GM21381 (cell line): ENCODE data around the gene PLAC1.

Experiments
- ATAC-seq: cut with Tn5 transposase; IDR thresholded peaks from one replicate; pipeline ENCODE4 v1.9.1; 2021; ENCODE audit warnings: mild to moderate bottlenecking, moderate library complexity; ENCODE audit not compliant: unreplicated experiment

Gene PLAC1

GRCh38 chrX:134632355-134632754 lies 25.9 kb downstream of the PLAC1 start:
- no peak for ATAC-seq

- no peak for ATAC-seq
These were observed 26.6 kb downstream of the PLAC1 start for GRCh38 chrX:134631426-134632346.

GRCh38 chrX:134628663-134629062 lies 29.6 kb downstream of the PLAC1 start:
- ATAC-seq, result no peak

- ATAC-seq, result no peak
These were observed 31.8 kb downstream of the PLAC1 start for GRCh38 chrX:134626434-134626833.

GRCh38 chrX:134625315-134625718 lies 33.0 kb downstream of the PLAC1 start:
- no peak for ATAC-seq

- no peak for ATAC-seq
These were observed 34.2 kb downstream of the PLAC1 start for GRCh38 chrX:134624046-134624430.

- no peak for ATAC-seq
These were observed 34.8 kb downstream of the PLAC1 start for GRCh38 chrX:134623293-134624045.

GRCh38 chrX:134622813-134623185 lies 35.5 kb downstream of the PLAC1 start:
- ATAC-seq, result no peak

- no peak for ATAC-seq
These were observed 36.0 kb downstream of the PLAC1 start for GRCh38 chrX:134622056-134622812.

GRCh38 chrX:134619838-134620237 lies 38.4 kb downstream of the PLAC1 start:
- ATAC-seq, result no peak

- ATAC-seq, result no peak
These were observed 44.9 kb downstream of the PLAC1 start for GRCh38 chrX:134613396-134613795.

- no peak for ATAC-seq
These were observed 50.1 kb downstream of the PLAC1 start for GRCh38 chrX:134608153-134608552.

- ATAC-seq, result no peak
These were observed 50.7 kb downstream of the PLAC1 start for GRCh38 chrX:134607523-134607922.

- ATAC-seq, result no peak
These were observed 53.5 kb downstream of the PLAC1 start for GRCh38 chrX:134604701-134605311.

GRCh38 chrX:134603806-134604700 lies 54.2 kb downstream of the PLAC1 start:
- no peak for ATAC-seq

- no peak for ATAC-seq
These were observed 55.9 kb downstream of the PLAC1 start for GRCh38 chrX:134602410-134602809.

GRCh38 chrX:134601240-134601765 lies 57.0 kb downstream of the PLAC1 start:
- no peak for ATAC-seq

GRCh38 chrX:134600714-134601113 lies 57.6 kb downstream of the PLAC1 start:
- no peak for ATAC-seq

GRCh38 chrX:134599184-134599914 lies 58.9 kb downstream of the PLAC1 start:
- ATAC-seq, result no peak
